Vagina (tissue), 2 donors: Measurements from ENCODE around the gene TRIM44.

Experiments
- POLR2A ChIP-seq, 2 donors: fragments of 450-650 bp; IDR thresholded peaks; one replicate each; pipeline ENCODE4 v1.6.1; 2017; ENCODE audit warnings: antibody characterized with exemption in 2 of 2, mild to moderate bottlenecking in 2 of 2, moderate library complexity in 2 of 2
- POLR2AphosphoS5 ChIP-seq, 2 donors: sonication (generic); formaldehyde crosslinking; IDR thresholded peaks; one replicate each; pipeline ENCODE4 v1.9.0; 2017; ENCODE audit warnings: antibody characterized with exemption in 2 of 2, mild to moderate bottlenecking in 2 of 2, low read depth in 1 of 2; ENCODE audit not compliant: insufficient read depth in 1 of 2
- TF ChIP-seq, protein P1 (sequence below), 3 experiments: fragments of 450-650 bp in 2 of 3; fragments of 200-600 bp in 1 of 3; sonication (generic) in 1 of 3; IDR thresholded peaks; one replicate each; pipeline ENCODE4 v1.5.1; 2017 to 2019; ENCODE audit warnings: antibody characterized with exemption in 3 of 3, mild to moderate bottlenecking in 2 of 3, moderate library complexity in 2 of 3

- no peak for TF ChIP-seq POLR2AphosphoS5 (IDR thresholded peaks at IDR 0.05; ENCODE audit: insufficient read depth in 1 of 2, low read depth in 1 of 2)
- TF ChIP-seq, protein P1, sequence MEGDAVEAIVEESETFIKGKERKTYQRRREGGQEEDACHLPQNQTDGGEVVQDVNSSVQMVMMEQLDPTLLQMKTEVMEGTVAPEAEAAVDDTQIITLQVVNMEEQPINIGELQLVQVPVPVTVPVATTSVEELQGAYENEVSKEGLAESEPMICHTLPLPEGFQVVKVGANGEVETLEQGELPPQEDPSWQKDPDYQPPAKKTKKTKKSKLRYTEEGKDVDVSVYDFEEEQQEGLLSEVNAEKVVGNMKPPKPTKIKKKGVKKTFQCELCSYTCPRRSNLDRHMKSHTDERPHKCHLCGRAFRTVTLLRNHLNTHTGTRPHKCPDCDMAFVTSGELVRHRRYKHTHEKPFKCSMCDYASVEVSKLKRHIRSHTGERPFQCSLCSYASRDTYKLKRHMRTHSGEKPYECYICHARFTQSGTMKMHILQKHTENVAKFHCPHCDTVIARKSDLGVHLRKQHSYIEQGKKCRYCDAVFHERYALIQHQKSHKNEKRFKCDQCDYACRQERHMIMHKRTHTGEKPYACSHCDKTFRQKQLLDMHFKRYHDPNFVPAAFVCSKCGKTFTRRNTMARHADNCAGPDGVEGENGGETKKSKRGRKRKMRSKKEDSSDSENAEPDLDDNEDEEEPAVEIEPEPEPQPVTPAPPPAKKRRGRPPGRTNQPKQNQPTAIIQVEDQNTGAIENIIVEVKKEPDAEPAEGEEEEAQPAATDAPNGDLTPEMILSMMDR (IDR thresholded peaks at IDR 0.05) = no peak
- TF ChIP-seq POLR2A (IDR thresholded peaks at IDR 0.05) = no peak
These were observed 86.1 kb downstream of the TRIM44 start for GRCh38 chr11:35748644-35749043.
